Esophagus (tissue), 2 donors: ENCODE measurements around the gene EEA1. TPM values are rescaled to one million over a fixed set of nuclear protein-coding genes. Genes with fewer than 3 reads are reported as not detected.

ENCODE experiments used
- H3K27ac ChIP-seq, 2 donors: one replicate each; pipeline ENCODE4 v1.5.1; 2013; ENCODE audit warnings: low read depth in 2 of 2, mild to moderate bottlenecking in 2 of 2, inconsistent platforms in 1 of 2, low read length in 1 of 2, moderate library complexity in 1 of 2
- H3K27me3 ChIP-seq, 2 donors: one replicate each; pipeline ENCODE4 v1.6.1; 2013; ENCODE audit warnings: low read length in 2 of 2, control low read depth in 1 of 2, mild to moderate bottlenecking in 1 of 2; ENCODE audit not compliant: insufficient read depth in 2 of 2, control insufficient read depth in 1 of 2
- H3K36me3 ChIP-seq, 2 donors: one replicate each; pipeline ENCODE4 v1.6.1; 2013; ENCODE audit warnings: low read length in 1 of 2; ENCODE audit not compliant: control insufficient read depth in 2 of 2, insufficient read depth in 2 of 2
- H3K4me1 ChIP-seq, 2 donors: one replicate each; pipeline ENCODE4 v1.6.1; 2013; ENCODE audit warnings: low read length in 1 of 2; ENCODE audit not compliant: control insufficient read depth in 2 of 2, insufficient read depth in 2 of 2
- H3K4me3 ChIP-seq, 2 donors: one replicate each; pipeline ENCODE4 v1.5.1; 2013; ENCODE audit warnings: low read length in 2 of 2, mild to moderate bottlenecking in 2 of 2, low read depth in 1 of 2, moderate library complexity in 1 of 2
- H3K9me3 ChIP-seq, 2 donors: one replicate each; pipeline ENCODE4 v1.6.1; 2013; ENCODE audit warnings: mild to moderate bottlenecking in 2 of 2, low read depth in 1 of 2, low read length in 1 of 2, moderate library complexity in 1 of 2; ENCODE audit not compliant: control insufficient read depth in 2 of 2, insufficient read depth in 1 of 2
- WGBS, 2 donors: extraction: QIAGEN DNeasy Blood & Tissue Kit; methylation state at CpG; one replicate each; pipeline ENCODE4 v1.1.7; 2013; 5-methylcytosine and 5-hydroxymethylcytosine counted together
- polyA plus RNA-seq, 2 donors: library from polyadenylated mRNA; stranded (reverse); fragments of 200-250 nt; gene quantifications; one replicate each; pipeline ENCODE4 v1.2.3, GENCODE V29; 2013
- donor health status: healthy with polysubstance abuse.
- donor health status: Bipolar disorder and iron deficiency.

EEA1 gene
- polyA plus RNA-seq, 2 donors: 5.6 to 6.3 TPM

- H3K9me3 ChIP-seq: no peaks in the 10 kb centered on the region
- 65 to 69% methylated on average over 3 of the region's 3 CpGs for WGBS, 2 donors
- no peak overlapping the region for H3K4me3 ChIP-seq
- no peak overlapping the region for H3K27ac ChIP-seq
- H3K4me1 ChIP-seq: peaks cover 0 to 2% of the 10 kb centered on the region in 2 donors
- no peaks in the 10 kb centered on the region for H3K27me3 ChIP-seq
- H3K36me3 ChIP-seq: no peaks in the 10 kb centered on the region
Observed at GRCh38 chr12:92733661-92734060, 195.4 kb downstream of the EEA1 start.

GRCh38 chr12:92733181-92733580 is 195.9 kb downstream of the EEA1 start:
- Histone ChIP-seq H3K4me1 (peaks cover 0 to 2% of the 10 kb centered on the region in 2 donors), H3K4me3 (no peak overlapping the region), H3K27ac (no peak overlapping the region), H3K9me3 (no peaks in the 10 kb centered on the region), H3K36me3 (no peaks in the 10 kb centered on the region), H3K27me3 (no peaks in the 10 kb centered on the region)
- WGBS, 2 donors: 72 to 80% methylated on average over 6 of the region's 6 CpGs

- H3K4me1 ChIP-seq: peaks cover 0 to 2% of the 10 kb centered on the region in 2 donors
- 79 to 80% methylated on average over 6 of the region's 6 CpGs for WGBS, 2 donors
- no peaks in the 10 kb centered on the region for H3K27me3 ChIP-seq
- H3K36me3 ChIP-seq: no peaks in the 10 kb centered on the region
- H3K9me3 ChIP-seq: no peaks in the 10 kb centered on the region
- no peak overlapping the region for H3K27ac ChIP-seq
- no peak overlapping the region for H3K4me3 ChIP-seq
Observed at GRCh38 chr12:92732716-92733115, 196.4 kb downstream of the EEA1 start.

- Histone ChIP-seq H3K4me3 (no peak overlapping the region), H3K27ac (no peak overlapping the region), H3K9me3 (no peaks in the 10 kb centered on the region), H3K4me1 (peaks cover 0 to 2% of the 10 kb centered on the region in 2 donors), H3K36me3 (no peaks in the 10 kb centered on the region), H3K27me3 (no peaks in the 10 kb centered on the region)
- 79 to 87% methylated on average over 5 of the region's 5 CpGs for WGBS, 2 donors
Observed at GRCh38 chr12:92732216-92732615, 196.9 kb downstream of the EEA1 start.

GRCh38 chr12:92730758-92731157 is 198.3 kb downstream of the EEA1 start:
- H3K27me3 ChIP-seq: no peaks in the 10 kb centered on the region
- 88 to 89% methylated on average over 5 of the region's 5 CpGs for WGBS, 2 donors
- no peaks in the 10 kb centered on the region for H3K36me3 ChIP-seq
- H3K9me3 ChIP-seq: no peaks in the 10 kb centered on the region
- H3K4me1 ChIP-seq: peaks cover 0 to 2% of the 10 kb centered on the region in 2 donors
- no peak overlapping the region for H3K27ac ChIP-seq
- no peak overlapping the region for H3K4me3 ChIP-seq

- Histone ChIP-seq H3K4me1 (no peaks in the 10 kb centered on the region), H3K27me3 (no peaks in the 10 kb centered on the region), H3K9me3 (no peaks in the 10 kb centered on the region), H3K36me3 (no peaks in the 10 kb centered on the region), H3K4me3 (no peak overlapping the region), H3K27ac (no peak overlapping the region)
- WGBS, 2 donors: 41 to 57% methylated on average over 1 of the region's 1 CpG
Observed at GRCh38 chr12:92729773-92730305, 199.3 kb downstream of the EEA1 start.

GRCh38 chr12:92726850-92727249 is 202.2 kb downstream of the EEA1 start:
- peaks cover 0 to 2% of the 10 kb centered on the region in 2 donors for H3K9me3 ChIP-seq
- H3K27ac ChIP-seq: no peak overlapping the region
- no peaks in the 10 kb centered on the region for H3K4me1 ChIP-seq
- H3K36me3 ChIP-seq: no peaks in the 10 kb centered on the region
- H3K4me3 ChIP-seq: no peak overlapping the region
- no peaks in the 10 kb centered on the region for H3K27me3 ChIP-seq
- WGBS, 2 donors: 82% methylated on average over 4 of the region's 4 CpGs

- no peak overlapping the region for H3K27ac ChIP-seq
- 68 to 74% methylated on average over 3 of the region's 3 CpGs for WGBS, 2 donors
- H3K9me3 ChIP-seq: peaks cover 0 to 2% of the 10 kb centered on the region in 2 donors
- no peaks in the 10 kb centered on the region for H3K36me3 ChIP-seq
- H3K27me3 ChIP-seq: no peaks in the 10 kb centered on the region
- H3K4me1 ChIP-seq: no peaks in the 10 kb centered on the region
- H3K4me3 ChIP-seq: no peak overlapping the region
Observed at GRCh38 chr12:92722897-92723296, 206.2 kb downstream of the EEA1 start.

- no peaks in the 10 kb centered on the region for H3K27me3 ChIP-seq
- H3K4me3 ChIP-seq: no peak overlapping the region
- no peak overlapping the region for H3K27ac ChIP-seq
- 60 to 72% methylated on average over 1 of the region's 1 CpG for WGBS, 2 donors
- H3K9me3 ChIP-seq: peaks cover 0 to 2% of the 10 kb centered on the region in 2 donors
- no peaks in the 10 kb centered on the region for H3K4me1 ChIP-seq
- no peaks in the 10 kb centered on the region for H3K36me3 ChIP-seq
Observed at GRCh38 chr12:92721656-92722055, 207.4 kb downstream of the EEA1 start.

GRCh38 chr12:92721130-92721529 is 208.0 kb downstream of the EEA1 start:
- Histone ChIP-seq H3K4me1 (no peaks in the 10 kb centered on the region), H3K9me3 (peaks cover 0 to 2% of the 10 kb centered on the region in 2 donors), H3K27me3 (no peaks in the 10 kb centered on the region), H3K36me3 (no peaks in the 10 kb centered on the region), H3K4me3 (no peak overlapping the region), H3K27ac (no peak overlapping the region)
- WGBS, 2 donors: 78 to 81% methylated on average over 8 of the region's 8 CpGs
